PC-3 (cell line): ENCODE results near the gene PTPN22.

Experiments
- EZH2phosphoT487 ChIP-seq: fragments of 300-600 bp; sonication (generic); IDR thresholded peaks from 2 replicates; pipeline ENCODE4 v1.6.1; 2018; ENCODE audit warnings: mild to moderate bottlenecking, antibody characterized with exemption, low read length, borderline replicate concordance
- TF ChIP-seq, protein P1 (sequence below): fragments of 300-600 bp; sonication (generic); conservative IDR thresholded peaks from 2 replicates; pipeline ENCODE4 v1.5.1; 2017; ENCODE audit warnings: antibody characterized with exemption, low read depth, mild to moderate bottlenecking, low read length

DNA sequence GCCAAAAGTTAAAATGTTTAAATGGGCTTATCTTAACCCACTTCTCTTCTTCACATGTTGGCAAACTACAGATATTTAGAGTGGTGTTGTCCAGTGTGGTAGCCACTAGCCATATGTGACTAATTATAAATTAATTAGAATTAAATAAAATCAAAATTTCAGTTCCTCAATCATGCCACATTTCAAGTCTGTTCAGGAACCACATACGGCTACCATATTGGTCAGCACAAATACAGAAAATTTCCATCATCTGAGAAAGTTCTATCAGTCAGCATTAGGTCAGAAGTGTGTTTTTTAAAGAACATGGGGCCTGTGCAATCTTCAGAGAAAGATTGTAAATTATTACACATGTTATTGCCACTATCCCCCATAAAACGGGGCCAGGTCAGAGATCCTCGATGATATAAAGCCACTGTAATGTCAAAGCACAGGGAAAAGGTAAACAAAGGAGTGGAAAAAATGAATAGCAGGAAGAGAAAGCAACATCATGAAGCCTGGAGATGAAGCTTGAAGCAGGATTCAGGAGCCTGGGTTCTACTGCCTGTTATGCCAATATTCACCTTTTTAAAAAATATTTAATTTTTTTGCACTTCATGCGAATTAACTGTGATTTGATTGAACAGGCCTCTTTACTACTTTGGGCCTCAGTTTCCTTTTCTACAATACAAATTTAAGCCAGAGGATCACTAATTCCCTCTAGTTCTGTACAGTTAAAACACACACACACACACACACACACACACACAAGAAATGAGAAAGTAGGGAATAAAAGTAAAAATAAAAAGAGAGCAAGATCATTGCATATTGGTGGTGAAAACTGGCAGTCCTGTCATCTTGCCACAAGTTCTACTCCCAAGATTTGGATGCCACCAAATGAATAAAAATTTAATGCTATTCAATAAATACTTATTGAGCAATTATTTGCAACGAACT, 61.6 kb downstream of the PTPN22 start:
- TF ChIP-seq, protein P1, sequence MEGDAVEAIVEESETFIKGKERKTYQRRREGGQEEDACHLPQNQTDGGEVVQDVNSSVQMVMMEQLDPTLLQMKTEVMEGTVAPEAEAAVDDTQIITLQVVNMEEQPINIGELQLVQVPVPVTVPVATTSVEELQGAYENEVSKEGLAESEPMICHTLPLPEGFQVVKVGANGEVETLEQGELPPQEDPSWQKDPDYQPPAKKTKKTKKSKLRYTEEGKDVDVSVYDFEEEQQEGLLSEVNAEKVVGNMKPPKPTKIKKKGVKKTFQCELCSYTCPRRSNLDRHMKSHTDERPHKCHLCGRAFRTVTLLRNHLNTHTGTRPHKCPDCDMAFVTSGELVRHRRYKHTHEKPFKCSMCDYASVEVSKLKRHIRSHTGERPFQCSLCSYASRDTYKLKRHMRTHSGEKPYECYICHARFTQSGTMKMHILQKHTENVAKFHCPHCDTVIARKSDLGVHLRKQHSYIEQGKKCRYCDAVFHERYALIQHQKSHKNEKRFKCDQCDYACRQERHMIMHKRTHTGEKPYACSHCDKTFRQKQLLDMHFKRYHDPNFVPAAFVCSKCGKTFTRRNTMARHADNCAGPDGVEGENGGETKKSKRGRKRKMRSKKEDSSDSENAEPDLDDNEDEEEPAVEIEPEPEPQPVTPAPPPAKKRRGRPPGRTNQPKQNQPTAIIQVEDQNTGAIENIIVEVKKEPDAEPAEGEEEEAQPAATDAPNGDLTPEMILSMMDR: no peak
- TF ChIP-seq EZH2phosphoT487: no peak
